Measurements from ENCODE around the gene INF2.

The INF2 gene

GRCh38 chr14:104730487-104730886 is 41.1 kb downstream of the INF2 start:
- H3K9me3 ChIP-seq (ENCODE audit: insufficient read depth, low read depth, low read length), result peaks cover 3% of the 10 kb centered on the region
- no peaks in the 10 kb centered on the region for H3K79me2 ChIP-seq (ENCODE audit: control insufficient read depth, insufficient read depth, low read length, poor library complexity)
- H2AFZ ChIP-seq (ENCODE audit: insufficient read depth, low read length, poor library complexity), result no peak overlapping the region
- no peak overlapping the region for H3K23ac ChIP-seq (ENCODE audit: low read length)
- no peaks in the 10 kb centered on the region for H3K4me1 ChIP-seq (ENCODE audit: control insufficient read depth in 1 of 2, insufficient read depth in 2 of 2, low read length in 2 of 2)
- no peak overlapping the region for H2BK12ac ChIP-seq (ENCODE audit: low read length)
- H3K79me1 ChIP-seq (ENCODE audit: low read length), result no peaks in the 10 kb centered on the region
- no peak overlapping the region for H4K12ac ChIP-seq (ENCODE audit: low read depth, low read length)
- no peaks in the 10 kb centered on the region for H3K27me3 ChIP-seq (ENCODE audit: insufficient read depth, low read length)
- H3K14ac ChIP-seq (ENCODE audit: low read length), result no peak overlapping the region
- H3K36me3 ChIP-seq (ENCODE audit: control insufficient read depth in 1 of 2, insufficient read depth in 2 of 2, low read length in 2 of 2), result no peaks in the 10 kb centered on the region
- no peak overlapping the region for H3K4me2 ChIP-seq (ENCODE audit: low read length)
- no peak overlapping the region for H3K18ac ChIP-seq (ENCODE audit: low read length)
- H3K9ac ChIP-seq (ENCODE audit: low read length), result no peak overlapping the region
- no peak overlapping the region for H4K91ac ChIP-seq (ENCODE audit: low read depth, low read length)
- WGBS (ENCODE audit: extremely low coverage, insufficient coverage, insufficient read length), result no CpG with 5 or more reads among the region's 5 CpGs
- H2AK5ac ChIP-seq (ENCODE audit: low read length), result no peak overlapping the region
- DNase-seq, result peak in 1 of 2 donors; percentile 25
- H3K4me3 ChIP-seq (ENCODE audit: low read depth, low read length), result no peak overlapping the region
- H2BK120ac ChIP-seq (ENCODE audit: insufficient read depth, low read length, poor library complexity), result no peak overlapping the region
- no peak overlapping the region for H3K4ac ChIP-seq (ENCODE audit: low read depth, low read length)
- no peak overlapping the region for H2BK5ac ChIP-seq (ENCODE audit: low read depth, low read length, poor library complexity)
- H3K27ac ChIP-seq (ENCODE audit: low read depth, low read length), result no peak overlapping the region
- no peak overlapping the region for H4K8ac ChIP-seq (ENCODE audit: low read depth, low read length)

- no CpG with 5 or more reads among the region's 18 CpGs for WGBS (ENCODE audit: extremely low coverage, insufficient coverage, insufficient read length)
These were observed 42.2 kb downstream of the INF2 start for GRCh38 chr14:104731320-104732294.

GRCh38 chr14:104732355-104732804 is 43.0 kb downstream of the INF2 start:
- Histone ChIP-seq H4K12ac (ENCODE audit: low read depth, low read length) (no peak overlapping the region), H3K27me3 (ENCODE audit: insufficient read depth, low read length) (no peaks in the 10 kb centered on the region), H3K23ac (ENCODE audit: low read length) (no peak overlapping the region), H3K4me2 (ENCODE audit: low read length) (no peak overlapping the region), H3K27ac (ENCODE audit: low read depth, low read length) (no peak overlapping the region), H3K4me3 (ENCODE audit: low read depth, low read length) (no peak overlapping the region), H3K4me1 (ENCODE audit: control insufficient read depth in 1 of 2, insufficient read depth in 2 of 2, low read length in 2 of 2) (no peaks in the 10 kb centered on the region), H3K79me2 (ENCODE audit: control insufficient read depth, insufficient read depth, low read length, poor library complexity) (no peaks in the 10 kb centered on the region), H4K8ac (ENCODE audit: low read depth, low read length) (no peak overlapping the region), H2AFZ (ENCODE audit: insufficient read depth, low read length, poor library complexity) (no peak overlapping the region), H3K14ac (ENCODE audit: low read length) (no peak overlapping the region), H3K9ac (ENCODE audit: low read length) (no peak overlapping the region), H3K18ac (ENCODE audit: low read length) (no peak overlapping the region), H3K79me1 (ENCODE audit: low read length) (no peaks in the 10 kb centered on the region), H2AK5ac (ENCODE audit: low read length) (no peak overlapping the region), H3K36me3 (ENCODE audit: control insufficient read depth in 1 of 2, insufficient read depth in 2 of 2, low read length in 2 of 2) (no peaks in the 10 kb centered on the region), H2BK12ac (ENCODE audit: low read length) (no peak overlapping the region), H3K4ac (ENCODE audit: low read depth, low read length) (no peak overlapping the region), H3K9me3 (ENCODE audit: insufficient read depth, low read depth, low read length) (peaks cover 2% of the 10 kb centered on the region), H4K91ac (ENCODE audit: low read depth, low read length) (no peak overlapping the region), H2BK120ac (ENCODE audit: insufficient read depth, low read length, poor library complexity) (no peak overlapping the region), H2BK5ac (ENCODE audit: low read depth, low read length, poor library complexity) (no peak overlapping the region)
- DNase-seq, result no peak
- no CpG with 5 or more reads among the region's 14 CpGs for WGBS (ENCODE audit: extremely low coverage, insufficient coverage, insufficient read length)

More at GRCh38 chr14:104731320-104732294, 42.2 kb downstream of the INF2 start:
- no peak overlapping the region for H2BK5ac ChIP-seq (ENCODE audit: low read depth, low read length, poor library complexity)
- no peak overlapping the region for H2BK12ac ChIP-seq (ENCODE audit: low read length)
- H3K27ac ChIP-seq (ENCODE audit: low read depth, low read length), result no peak overlapping the region
- no peak overlapping the region for H4K12ac ChIP-seq (ENCODE audit: low read depth, low read length)
- no peak overlapping the region for H3K9ac ChIP-seq (ENCODE audit: low read length)
- no peak overlapping the region for H2BK120ac ChIP-seq (ENCODE audit: insufficient read depth, low read length, poor library complexity)
- H3K23ac ChIP-seq (ENCODE audit: low read length), result no peak overlapping the region
- H4K91ac ChIP-seq (ENCODE audit: low read depth, low read length), result no peak overlapping the region
- H3K4ac ChIP-seq (ENCODE audit: low read depth, low read length), result no peak overlapping the region
- H3K4me3 ChIP-seq (ENCODE audit: low read depth, low read length), result no peak overlapping the region
- H3K4me2 ChIP-seq (ENCODE audit: low read length), result no peak overlapping the region
- DNase-seq, result peak in 1 of 2 donors; percentile 36
- no peak overlapping the region for H2AK5ac ChIP-seq (ENCODE audit: low read length)
- H3K79me2 ChIP-seq (ENCODE audit: control insufficient read depth, insufficient read depth, low read length, poor library complexity), result no peaks in the 10 kb centered on the region
- no peaks in the 10 kb centered on the region for H3K79me1 ChIP-seq (ENCODE audit: low read length)
- no peak overlapping the region for H2AFZ ChIP-seq (ENCODE audit: insufficient read depth, low read length, poor library complexity)
- H3K36me3 ChIP-seq (ENCODE audit: control insufficient read depth in 1 of 2, insufficient read depth in 2 of 2, low read length in 2 of 2), result no peaks in the 10 kb centered on the region
- no peak overlapping the region for H3K18ac ChIP-seq (ENCODE audit: low read length)
- no peak overlapping the region for H4K8ac ChIP-seq (ENCODE audit: low read depth, low read length)
- H3K9me3 ChIP-seq (ENCODE audit: insufficient read depth, low read depth, low read length), result peaks cover 3% of the 10 kb centered on the region
- H3K4me1 ChIP-seq (ENCODE audit: control insufficient read depth in 1 of 2, insufficient read depth in 2 of 2, low read length in 2 of 2), result no peaks in the 10 kb centered on the region
- H3K14ac ChIP-seq (ENCODE audit: low read length), result no peak overlapping the region
- H3K27me3 ChIP-seq (ENCODE audit: insufficient read depth, low read length), result no peaks in the 10 kb centered on the region

- no peak overlapping the region for H4K8ac ChIP-seq (ENCODE audit: low read depth, low read length)
- H3K4me1 ChIP-seq (ENCODE audit: control insufficient read depth in 1 of 2, insufficient read depth in 2 of 2, low read length in 2 of 2), result no peaks in the 10 kb centered on the region
- H4K12ac ChIP-seq (ENCODE audit: low read depth, low read length), result no peak overlapping the region
- H3K79me1 ChIP-seq (ENCODE audit: low read length), result no peaks in the 10 kb centered on the region
- no peaks in the 10 kb centered on the region for H3K9me3 ChIP-seq (ENCODE audit: insufficient read depth, low read depth, low read length)
- no peak overlapping the region for H2AK5ac ChIP-seq (ENCODE audit: low read length)
- WGBS (ENCODE audit: extremely low coverage, insufficient coverage, insufficient read length), result no CpG with 5 or more reads among the region's 23 CpGs
- no peaks in the 10 kb centered on the region for H3K27me3 ChIP-seq (ENCODE audit: insufficient read depth, low read length)
- no peaks in the 10 kb centered on the region for H3K36me3 ChIP-seq (ENCODE audit: control insufficient read depth in 1 of 2, insufficient read depth in 2 of 2, low read length in 2 of 2)
- no peak overlapping the region for H3K9ac ChIP-seq (ENCODE audit: low read length)
- no peak overlapping the region for H3K4ac ChIP-seq (ENCODE audit: low read depth, low read length)
- H2BK120ac ChIP-seq (ENCODE audit: insufficient read depth, low read length, poor library complexity), result no peak overlapping the region
- H3K23ac ChIP-seq (ENCODE audit: low read length), result no peak overlapping the region
- DNase-seq, result no peak
- no peaks in the 10 kb centered on the region for H3K79me2 ChIP-seq (ENCODE audit: control insufficient read depth, insufficient read depth, low read length, poor library complexity)
- no peak overlapping the region for H3K4me3 ChIP-seq (ENCODE audit: low read depth, low read length)
- no peak overlapping the region for H4K91ac ChIP-seq (ENCODE audit: low read depth, low read length)
- H2BK12ac ChIP-seq (ENCODE audit: low read length), result no peak overlapping the region
- no peak overlapping the region for H3K27ac ChIP-seq (ENCODE audit: low read depth, low read length)
- H3K4me2 ChIP-seq (ENCODE audit: low read length), result no peak overlapping the region
- H3K14ac ChIP-seq (ENCODE audit: low read length), result no peak overlapping the region
- H3K18ac ChIP-seq (ENCODE audit: low read length), result no peak overlapping the region
- no peak overlapping the region for H2AFZ ChIP-seq (ENCODE audit: insufficient read depth, low read length, poor library complexity)
- no peak overlapping the region for H2BK5ac ChIP-seq (ENCODE audit: low read depth, low read length, poor library complexity)
These were observed 43.7 kb downstream of the INF2 start for GRCh38 chr14:104732931-104733681.
